ENCODE data around the gene DTHD1.

Gene DTHD1

GRCh38 chr4:36269533-36270173 is 11.8 kb upstream of the DTHD1 start:
- no peak for DNase-seq

GRCh38 chr4:36273276-36273675 is 8.1 kb upstream of the DTHD1 start:
- no peak for DNase-seq

- DNase-seq: no peak
Observed at GRCh38 chr4:36274158-36274557, 7.3 kb upstream of the DTHD1 start.

- DNase-seq: no peak
Observed at GRCh38 chr4:36277533-36277932, 3.9 kb upstream of the DTHD1 start.

GRCh38 chr4:36278789-36279188 is 2.6 kb upstream of the DTHD1 start:
- peak in 1 of 5 donors; percentile 20 for DNase-seq

- no peak for DNase-seq
Observed at GRCh38 chr4:36280555-36280954, 861 bp upstream of the DTHD1 start.

GRCh38 chr4:36282503-36283030 is 1.2 kb downstream of the DTHD1 start:
- no peak for DNase-seq

- DNase-seq: no peak
Observed at GRCh38 chr4:36283912-36284465, 2.6 kb downstream of the DTHD1 start.

GRCh38 chr4:36285784-36286480 is 4.5 kb downstream of the DTHD1 start:
- peak in 4 of 5 donors; percentile 20 to 97 (median 30) for DNase-seq

- no peak for DNase-seq
Observed at GRCh38 chr4:36286481-36286871, 5.1 kb downstream of the DTHD1 start.

- no peak for DNase-seq
Observed at GRCh38 chr4:36288731-36289426, 7.5 kb downstream of the DTHD1 start.

- DNase-seq: no peak
Observed at GRCh38 chr4:36290641-36291040, 9.2 kb downstream of the DTHD1 start.

GRCh38 chr4:36292556-36293188 is 11.3 kb downstream of the DTHD1 start:
- DNase-seq: no peak

- DNase-seq: no peak
Observed at GRCh38 chr4:36301127-36301526, 19.7 kb downstream of the DTHD1 start.

GRCh38 chr4:36303426-36304137 is 22.2 kb downstream of the DTHD1 start:
- DNase-seq: peak in 1 of 5 donors; percentile 48

GRCh38 chr4:36304138-36304681 is 22.8 kb downstream of the DTHD1 start:
- no peak for DNase-seq

GRCh38 chr4:36308150-36308549 is 26.7 kb downstream of the DTHD1 start:
- DNase-seq: no peak

GRCh38 chr4:36310216-36310615 is 28.8 kb downstream of the DTHD1 start:
- DNase-seq: no peak

- DNase-seq: peak in 1 of 5 donors; percentile 81
Observed at GRCh38 chr4:36310793-36311192, 29.4 kb downstream of the DTHD1 start.

GRCh38 chr4:36312511-36312910 is 31.1 kb downstream of the DTHD1 start:
- no peak for DNase-seq

- no peak for DNase-seq
Observed at GRCh38 chr4:36313301-36313700, 31.9 kb downstream of the DTHD1 start.

GRCh38 chr4:36313703-36314102 is 32.3 kb downstream of the DTHD1 start:
- no peak for DNase-seq

All from T-helper 1 cell (primary cell).